ENCODE measurements around the gene ETV4.
A peak's percentile ranks its signal among the peaks of the same experiment; 100 is the strongest.

Gene ETV4

GRCh38 chr17:43562679-43563599, 16.8 kb upstream of the ETV4 start:
- ChIA-PET POLR2A (interaction anchor here (0.9 to 1.0 kb wide), 2 partner anchors 164 to 193 kb away, joined by 3 read pairs; partner anchors contain the start of gene ARL4D), CTCF (interaction anchor here (0.6 to 1.8 kb wide), 7 partner anchors 11 to 137 kb away, joined by 3 to 8 read pairs (median 4); no protein-coding TSS in a partner anchor)
- no peak for DNase-seq (ENCODE audit: extremely low spot score)
- TF ChIP-seq TARDBP (IDR thresholded peaks at IDR 0.05) (no peak), FOXA1 (IDR thresholded peaks at IDR 0.05) (no peak), NFRKB (IDR thresholded peaks at IDR 0.05) (no peak), LEF1 (IDR thresholded peaks at IDR 0.05; ENCODE audit: borderline replicate concordance) (no peak), SP1 (IDR thresholded peaks at IDR 0.05) (no peak), CTBP1 (IDR thresholded peaks at IDR 0.05; ENCODE audit: borderline replicate concordance) (no peak), FOXK2 (IDR thresholded peaks at IDR 0.05) (no peak)

- DNase-seq (ENCODE audit: extremely low spot score) = no peak
- ChIA-PET POLR2A (no interaction called here), CTCF (no interaction called here)
- no peak for TF ChIP-seq ELF4 (IDR thresholded peaks at IDR 0.05)
- TF ChIP-seq PKNOX1 (IDR thresholded peaks at IDR 0.05) = no peak
- no peak for TF ChIP-seq ARNT (IDR thresholded peaks at IDR 0.05)
Measured at GRCh38 chr17:43560461-43561427, 14.6 kb upstream of the ETV4 start.

GRCh38 chr17:43559161-43559816, 13.1 kb upstream of the ETV4 start:
- POLR2A ChIA-PET = no interaction called here
- CTCF ChIA-PET = interaction anchor here (0.6 kb wide), 1 partner anchor 110 kb away, joined by 3 read pairs; no protein-coding TSS in a partner anchor
- no peak for DNase-seq (ENCODE audit: extremely low spot score)
- TF ChIP-seq PKNOX1 (IDR thresholded peaks at IDR 0.05) (no peak), BHLHE40 (IDR thresholded peaks at IDR 0.05; ENCODE audit: borderline replicate concordance) (no peak), FOXM1 (IDR thresholded peaks at IDR 0.05; ENCODE audit: borderline replicate concordance) (no peak), TARDBP (IDR thresholded peaks at IDR 0.05) (no peak), FOXK2 (IDR thresholded peaks at IDR 0.05) (no peak), L3MBTL2 (conservative IDR thresholded peaks at IDR 0.05) (no peak)

GRCh38 chr17:43558805-43559160, 12.6 kb upstream of the ETV4 start:
- no peak for DNase-seq (ENCODE audit: extremely low spot score)
- CTCF ChIA-PET = interaction anchor here (0.6 kb wide), 1 partner anchor 111 kb away, joined by 3 read pairs; no protein-coding TSS in a partner anchor
- POLR2A ChIA-PET = no interaction called here
- TF ChIP-seq LEF1 (IDR thresholded peaks at IDR 0.05; ENCODE audit: borderline replicate concordance) = no peak
- TF ChIP-seq PKNOX1 (IDR thresholded peaks at IDR 0.05) = no peak
- TF ChIP-seq BHLHE40 (IDR thresholded peaks at IDR 0.05; ENCODE audit: borderline replicate concordance) = no peak
- TF ChIP-seq ELF4 (IDR thresholded peaks at IDR 0.05) = no peak
- TF ChIP-seq NFRKB (IDR thresholded peaks at IDR 0.05) = no peak
- TF ChIP-seq TARDBP (IDR thresholded peaks at IDR 0.05) = no peak
- TF ChIP-seq SUZ12 (IDR thresholded peaks at IDR 0.05) = no peak
- no peak for TF ChIP-seq ARNT (IDR thresholded peaks at IDR 0.05)
- no peak for TF ChIP-seq SP1 (IDR thresholded peaks at IDR 0.05)
- no peak for TF ChIP-seq CTBP1 (IDR thresholded peaks at IDR 0.05; ENCODE audit: borderline replicate concordance)
- TF ChIP-seq ZNF384 (IDR thresholded peaks at IDR 0.05) = no peak
- TF ChIP-seq HDGF (IDR thresholded peaks at IDR 0.05; ENCODE audit: borderline replicate concordance) = no peak
- no peak for TF ChIP-seq L3MBTL2 (conservative IDR thresholded peaks at IDR 0.05)
- TF ChIP-seq FOXK2 (IDR thresholded peaks at IDR 0.05) = no peak
- no peak for TF ChIP-seq FOXM1 (IDR thresholded peaks at IDR 0.05; ENCODE audit: borderline replicate concordance)

GRCh38 chr17:43556292-43556691, 10.2 kb upstream of the ETV4 start:
- DNase-seq (ENCODE audit: extremely low spot score) = no peak
- TF ChIP-seq PKNOX1 (IDR thresholded peaks at IDR 0.05) (peak; percentile 78), FOXK2 (IDR thresholded peaks at IDR 0.05) (no peak)
- ChIA-PET POLR2A (interaction anchor here (1.2 kb wide), 1 partner anchor 187 kb away, joined by 3 read pairs; no protein-coding TSS in a partner anchor), CTCF (no interaction called here)
